ENCODE measurements around the gene SLC2A5.

The SLC2A5 gene

DNA sequence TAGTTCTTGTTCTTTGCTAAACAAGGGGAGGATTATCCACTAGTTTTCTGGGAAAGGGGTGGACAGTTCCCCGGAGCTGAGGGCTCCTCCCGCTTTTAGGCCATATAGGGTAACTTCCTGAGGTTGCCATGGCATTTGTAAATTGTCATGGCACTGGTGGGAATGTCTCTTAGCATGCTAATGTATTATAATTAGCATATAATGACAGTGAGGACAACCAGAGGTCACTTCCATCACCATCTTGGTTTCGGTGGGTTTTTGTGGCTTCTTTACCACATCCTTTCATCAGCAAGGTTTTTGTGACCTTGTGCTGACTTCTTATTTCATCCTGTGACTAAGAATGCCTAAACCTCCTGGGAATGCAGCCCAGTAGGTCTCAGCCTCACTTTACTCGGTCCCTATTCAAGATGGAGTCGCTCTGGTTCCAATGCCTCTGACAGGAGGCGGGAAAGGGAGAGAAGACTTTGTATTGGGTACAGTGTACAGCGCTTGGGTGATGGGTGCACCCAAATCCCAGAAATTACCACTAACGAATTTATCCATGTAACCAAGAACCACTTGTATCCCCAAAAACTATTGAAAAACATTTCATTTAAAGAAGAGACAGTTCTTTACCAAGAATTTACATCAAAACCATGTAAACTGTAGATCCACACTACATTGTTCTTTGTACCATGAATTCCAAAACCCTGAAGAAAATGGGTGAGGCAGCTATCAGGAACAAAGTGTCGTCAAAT lies 8.7 kb upstream of the SLC2A5 start:
- H3K27ac ChIP-seq (ENCODE audit: low read depth, low read length): no peak overlapping the region

DNA sequence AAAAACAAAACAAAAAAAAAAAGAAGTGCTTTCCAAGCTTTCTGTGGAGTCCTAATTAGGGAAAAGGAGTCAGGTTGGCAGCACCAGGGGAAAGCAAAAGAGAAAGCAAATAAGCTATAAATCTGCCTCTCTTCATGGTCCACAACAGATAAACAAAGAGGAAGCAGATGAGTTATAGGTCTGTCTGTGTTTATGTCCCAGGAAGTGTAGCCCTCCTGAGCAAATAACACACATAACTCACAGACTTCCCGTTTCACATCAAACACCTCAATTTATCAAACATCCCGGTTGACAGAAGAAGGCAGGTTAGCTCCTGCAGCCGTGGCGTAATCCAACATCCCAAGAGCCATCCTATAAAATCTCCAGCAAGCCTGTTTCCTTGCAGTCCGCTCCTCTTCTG lies 5.6 kb upstream of the SLC2A5 start:
- Histone ChIP-seq H3K4me1 (ENCODE audit: control insufficient read depth, insufficient read depth, low read length) (no peaks in the 10 kb centered on the region), H3K27me3 (ENCODE audit: control insufficient read depth, insufficient read depth, low read length) (no peaks in the 10 kb centered on the region), H3K9ac (ENCODE audit: low read depth, low read length) (no peak overlapping the region), H3K27ac (ENCODE audit: low read depth, low read length) (no peak overlapping the region), H3K9me3 (ENCODE audit: control insufficient read depth, insufficient read depth, low read length) (no peaks in the 10 kb centered on the region), H3K4me3 (ENCODE audit: low read depth, low read length) (no peak overlapping the region), H3K36me3 (ENCODE audit: control insufficient read depth, insufficient read depth, low read length) (no peaks in the 10 kb centered on the region)

More for the DNA sequence above, 8.7 kb upstream of the SLC2A5 start:
- Histone ChIP-seq H3K36me3 (ENCODE audit: control insufficient read depth, insufficient read depth, low read length) (no peaks in the 10 kb centered on the region), H3K9me3 (ENCODE audit: control insufficient read depth, insufficient read depth, low read length) (no peaks in the 10 kb centered on the region), H3K4me1 (ENCODE audit: control insufficient read depth, insufficient read depth, low read length) (peaks cover 4% of the 10 kb centered on the region; the same call in 1 of the 2 replicates), H3K4me3 (ENCODE audit: low read depth, low read length) (no peak overlapping the region), H3K9ac (ENCODE audit: low read depth, low read length) (no peak overlapping the region), H3K27me3 (ENCODE audit: control insufficient read depth, insufficient read depth, low read length) (no peaks in the 10 kb centered on the region)

DNA sequence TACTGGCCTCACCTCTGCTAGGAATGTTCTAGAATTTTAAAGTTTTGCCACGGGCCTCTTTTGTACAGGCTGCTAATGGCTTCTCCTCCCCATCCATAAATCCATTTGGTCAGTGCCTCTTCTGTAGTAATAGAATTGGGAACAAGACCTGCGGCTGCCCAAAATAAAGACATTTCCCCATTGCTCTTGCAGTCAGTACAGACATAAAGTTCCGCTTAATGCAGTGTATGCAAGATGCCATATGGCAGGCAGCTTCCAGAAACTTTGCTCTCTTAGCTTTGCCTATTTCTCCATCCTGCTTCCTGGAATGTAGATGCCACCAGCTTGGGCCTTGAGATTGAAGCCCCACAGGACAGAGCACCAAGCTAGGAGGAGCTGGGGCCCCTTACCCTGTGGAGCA lies 3.7 kb upstream of the SLC2A5 start:
- H3K36me3 ChIP-seq (ENCODE audit: control insufficient read depth, insufficient read depth, low read length): no peaks in the 10 kb centered on the region
- H3K4me3 ChIP-seq (ENCODE audit: low read depth, low read length): no peak overlapping the region
- H3K9ac ChIP-seq (ENCODE audit: low read depth, low read length): no peak overlapping the region
- H3K4me1 ChIP-seq (ENCODE audit: control insufficient read depth, insufficient read depth, low read length): peaks cover 13% of the 10 kb centered on the region; the same call in 1 of the 2 replicates
- H3K27me3 ChIP-seq (ENCODE audit: control insufficient read depth, insufficient read depth, low read length): no peaks in the 10 kb centered on the region
- no peaks in the 10 kb centered on the region for H3K9me3 ChIP-seq (ENCODE audit: control insufficient read depth, insufficient read depth, low read length)
- H3K27ac ChIP-seq (ENCODE audit: low read depth, low read length): no peak overlapping the region

DNA sequence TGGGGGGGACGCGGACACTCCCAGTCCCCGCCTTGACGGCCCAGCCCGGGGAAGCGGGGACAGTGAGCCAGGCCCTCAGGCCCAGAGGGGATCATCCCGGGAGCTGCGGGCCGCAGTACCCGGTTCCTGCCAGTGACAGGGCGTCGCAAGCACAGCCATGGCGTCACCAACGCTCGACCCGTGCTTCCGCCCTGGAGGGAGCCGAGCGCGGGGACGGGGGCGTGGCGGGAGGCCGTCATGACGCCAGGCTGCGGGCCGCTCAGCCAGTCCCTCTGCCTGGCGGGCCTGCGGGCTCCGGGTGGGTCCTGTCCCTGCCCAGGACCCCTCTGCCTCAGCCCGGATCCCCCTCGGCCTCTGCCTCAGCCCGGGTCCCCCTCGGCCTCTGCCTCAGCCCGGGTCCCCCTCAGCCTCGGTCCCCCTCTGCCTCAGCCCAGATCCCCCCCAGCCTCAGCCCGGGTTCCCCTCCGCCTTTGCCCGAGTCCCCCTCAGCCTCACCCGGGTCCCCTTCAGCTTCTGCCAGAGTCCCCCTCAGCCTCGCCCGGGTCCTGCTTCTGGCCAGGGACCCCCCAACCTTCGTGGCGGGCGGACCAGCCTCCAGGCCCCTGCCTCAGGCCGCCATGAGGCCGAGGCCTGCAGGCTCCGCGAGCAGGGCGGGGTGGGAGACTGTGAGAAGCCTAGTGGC lies 2.3 kb upstream of the SLC2A5 start:
- Histone ChIP-seq H3K9ac (ENCODE audit: low read depth, low read length) (no peak overlapping the region), H3K4me1 (ENCODE audit: control insufficient read depth, insufficient read depth, low read length) (peaks cover 13% of the 10 kb centered on the region; the same call in 1 of the 2 replicates), H3K36me3 (ENCODE audit: control insufficient read depth, insufficient read depth, low read length) (no peaks in the 10 kb centered on the region), H3K9me3 (ENCODE audit: control insufficient read depth, insufficient read depth, low read length) (no peaks in the 10 kb centered on the region), H3K27me3 (ENCODE audit: control insufficient read depth, insufficient read depth, low read length) (no peaks in the 10 kb centered on the region), H3K4me3 (ENCODE audit: low read depth, low read length) (no peak overlapping the region), H3K27ac (ENCODE audit: low read depth, low read length) (no peak overlapping the region)

DNA sequence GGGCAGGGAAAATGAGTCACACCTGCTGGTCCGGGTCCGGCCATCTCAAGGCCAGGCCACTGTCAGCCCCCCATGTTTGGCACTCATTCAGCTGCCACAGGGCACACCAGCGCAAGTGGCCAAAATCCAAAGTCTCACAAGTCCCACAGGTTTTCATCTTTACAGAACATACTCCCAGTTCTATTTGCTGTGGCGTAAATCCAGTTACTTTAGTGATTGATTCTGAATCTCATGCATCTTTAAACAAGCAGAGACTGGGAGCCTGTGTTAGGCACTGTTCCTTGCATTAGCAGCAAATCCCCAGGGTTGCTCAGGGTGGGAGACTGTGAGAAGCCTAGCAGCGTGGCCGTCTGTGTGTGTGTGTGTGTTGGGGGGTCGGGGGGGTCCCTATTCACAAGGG lies 1.1 kb upstream of the SLC2A5 start:
- H3K4me3 ChIP-seq (ENCODE audit: low read depth, low read length): no peak overlapping the region
- H3K27me3 ChIP-seq (ENCODE audit: control insufficient read depth, insufficient read depth, low read length): no peaks in the 10 kb centered on the region
- H3K36me3 ChIP-seq (ENCODE audit: control insufficient read depth, insufficient read depth, low read length): no peaks in the 10 kb centered on the region
- H3K4me1 ChIP-seq (ENCODE audit: control insufficient read depth, insufficient read depth, low read length): peaks cover 13% of the 10 kb centered on the region; the same call in 1 of the 2 replicates
- H3K27ac ChIP-seq (ENCODE audit: low read depth, low read length): no peak overlapping the region
- no peaks in the 10 kb centered on the region for H3K9me3 ChIP-seq (ENCODE audit: control insufficient read depth, insufficient read depth, low read length)
- H3K9ac ChIP-seq (ENCODE audit: low read depth, low read length): no peak overlapping the region

DNA sequence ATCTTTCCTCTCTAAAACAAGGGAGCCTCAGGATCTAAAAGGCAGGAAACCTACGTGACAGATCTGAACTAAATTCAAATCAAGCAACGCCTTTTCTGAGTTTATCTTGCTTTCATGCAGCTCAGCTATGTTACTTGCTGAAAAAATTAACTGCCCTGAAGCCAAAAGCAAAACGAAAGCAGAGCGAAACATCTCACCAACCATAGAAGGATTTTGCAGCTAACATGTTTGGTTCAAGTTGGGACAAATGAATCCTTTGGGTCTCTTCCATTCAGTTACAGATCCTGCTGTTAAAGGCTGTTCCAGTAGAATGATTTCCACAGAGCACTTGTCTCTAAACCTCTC lies 482 bp downstream of the SLC2A5 start:
- Histone ChIP-seq H3K9ac (ENCODE audit: low read depth, low read length) (no peak overlapping the region), H3K36me3 (ENCODE audit: control insufficient read depth, insufficient read depth, low read length) (no peaks in the 10 kb centered on the region), H3K9me3 (ENCODE audit: control insufficient read depth, insufficient read depth, low read length) (no peaks in the 10 kb centered on the region), H3K4me3 (ENCODE audit: low read depth, low read length) (no peak overlapping the region), H3K27me3 (ENCODE audit: control insufficient read depth, insufficient read depth, low read length) (no peaks in the 10 kb centered on the region), H3K27ac (ENCODE audit: low read depth, low read length) (no peak overlapping the region), H3K4me1 (ENCODE audit: control insufficient read depth, insufficient read depth, low read length) (peaks cover 13% of the 10 kb centered on the region; the same call in 1 of the 2 replicates)

DNA sequence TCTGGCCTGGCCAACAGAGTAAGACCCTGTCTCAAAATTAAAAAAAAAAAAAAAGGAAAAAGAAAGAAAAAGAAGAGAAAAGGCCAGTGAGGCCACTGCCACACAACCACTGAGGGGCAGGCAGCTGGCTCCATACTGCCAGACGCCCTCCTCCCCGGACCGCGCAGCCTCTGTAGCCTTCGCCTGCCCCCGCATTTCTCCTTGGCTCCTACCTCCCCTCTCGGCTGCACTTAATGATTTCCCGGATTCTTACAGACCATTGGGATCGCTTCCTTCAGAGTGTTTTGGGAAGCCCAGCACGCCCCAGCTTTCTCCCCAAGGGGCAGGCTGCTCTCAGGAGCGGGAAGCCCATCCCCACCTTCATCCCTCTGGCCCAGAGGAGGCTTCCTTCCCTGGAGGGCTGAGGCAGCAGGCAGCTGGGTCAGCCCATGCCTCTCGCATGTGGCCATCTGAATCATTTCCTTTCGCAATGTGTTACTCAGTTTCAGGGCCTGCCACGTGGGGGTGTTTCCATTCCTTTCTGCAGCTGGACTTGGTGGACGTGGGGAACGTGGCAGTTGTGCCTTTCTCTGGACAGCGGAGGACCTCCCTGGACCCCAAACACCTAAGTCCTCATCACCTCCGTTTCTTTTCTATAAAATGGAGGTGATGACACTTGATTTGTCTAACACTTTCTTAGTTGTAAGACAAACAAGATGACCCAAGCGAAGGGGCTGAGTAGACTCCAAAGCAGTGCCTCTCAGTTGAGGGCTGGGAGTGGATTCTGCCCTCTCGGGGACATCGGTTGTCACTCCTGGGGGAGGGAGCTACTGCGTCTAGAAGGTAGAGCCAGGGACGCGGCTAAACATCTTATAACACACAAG lies 2.3 kb downstream of the SLC2A5 start:
- H3K36me3 ChIP-seq (ENCODE audit: control insufficient read depth, insufficient read depth, low read length): no peaks in the 10 kb centered on the region
- no peak overlapping the region for H3K4me3 ChIP-seq (ENCODE audit: low read depth, low read length)
- peaks cover 13% of the 10 kb centered on the region; the same call in 1 of the 2 replicates for H3K4me1 ChIP-seq (ENCODE audit: control insufficient read depth, insufficient read depth, low read length)
- no peak overlapping the region for H3K27ac ChIP-seq (ENCODE audit: low read depth, low read length)
- no peaks in the 10 kb centered on the region for H3K27me3 ChIP-seq (ENCODE audit: control insufficient read depth, insufficient read depth, low read length)
- H3K9me3 ChIP-seq (ENCODE audit: control insufficient read depth, insufficient read depth, low read length): no peaks in the 10 kb centered on the region
- H3K9ac ChIP-seq (ENCODE audit: low read depth, low read length): no peak overlapping the region

DNA sequence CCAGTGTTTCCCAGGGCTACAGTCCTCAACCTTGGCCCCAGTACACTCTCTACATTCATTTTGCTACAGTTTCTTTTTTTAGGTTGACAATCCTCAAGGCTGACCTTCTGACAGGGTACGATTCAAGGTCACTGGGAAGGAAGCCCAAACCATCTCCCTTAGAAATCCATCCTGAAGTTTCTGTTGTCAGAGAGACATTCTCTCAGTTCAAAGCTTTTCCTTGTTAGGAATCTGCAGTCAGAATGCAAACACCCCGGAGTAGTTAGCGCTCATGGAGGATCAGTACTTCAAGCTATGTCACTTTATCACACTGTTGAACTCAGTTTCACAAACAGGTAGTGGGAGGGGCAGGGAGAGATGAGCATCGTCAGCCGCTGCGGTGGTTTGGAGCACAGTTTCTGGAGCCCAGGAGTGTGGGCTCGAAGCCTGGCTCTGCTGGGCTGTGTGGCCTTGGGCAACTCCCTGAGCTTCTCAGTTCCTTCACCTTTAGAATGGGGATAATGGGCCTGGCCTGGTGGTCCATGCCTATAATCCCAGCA lies 4.2 kb downstream of the SLC2A5 start:
- Histone ChIP-seq H3K4me3 (ENCODE audit: low read depth, low read length) (no peak overlapping the region), H3K9ac (ENCODE audit: low read depth, low read length) (no peak overlapping the region), H3K27ac (ENCODE audit: low read depth, low read length) (no peak overlapping the region), H3K27me3 (ENCODE audit: control insufficient read depth, insufficient read depth, low read length) (no peaks in the 10 kb centered on the region), H3K4me1 (ENCODE audit: control insufficient read depth, insufficient read depth, low read length) (peaks cover 13% of the 10 kb centered on the region; the same call in 1 of the 2 replicates), H3K36me3 (ENCODE audit: control insufficient read depth, insufficient read depth, low read length) (no peaks in the 10 kb centered on the region), H3K9me3 (ENCODE audit: control insufficient read depth, insufficient read depth, low read length) (no peaks in the 10 kb centered on the region)

DNA sequence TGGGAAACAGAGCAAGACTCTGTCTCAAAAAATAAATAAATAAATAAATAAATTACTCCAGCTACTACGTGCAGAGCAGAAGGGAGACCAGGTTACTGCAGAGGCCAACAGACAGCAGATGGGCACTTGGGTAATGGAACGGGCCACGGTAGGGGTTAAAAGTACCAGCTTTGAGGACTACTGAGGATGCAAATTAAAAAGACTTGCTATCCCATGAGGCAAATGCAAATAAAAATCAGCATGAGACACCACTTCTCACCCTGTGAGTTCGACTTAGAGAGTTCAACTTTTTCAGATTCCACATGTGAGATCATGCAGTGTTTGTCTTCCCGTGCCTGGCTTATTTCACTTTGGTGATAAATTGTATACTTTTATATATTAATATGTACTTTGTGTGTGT lies 6.6 kb downstream of the SLC2A5 start:
- Histone ChIP-seq H3K9me3 (ENCODE audit: control insufficient read depth, insufficient read depth, low read length) (no peaks in the 10 kb centered on the region), H3K27ac (ENCODE audit: low read depth, low read length) (no peak overlapping the region), H3K4me3 (ENCODE audit: low read depth, low read length) (no peak overlapping the region), H3K9ac (ENCODE audit: low read depth, low read length) (no peak overlapping the region), H3K36me3 (ENCODE audit: control insufficient read depth, insufficient read depth, low read length) (no peaks in the 10 kb centered on the region), H3K4me1 (ENCODE audit: control insufficient read depth, insufficient read depth, low read length) (no peaks in the 10 kb centered on the region), H3K27me3 (ENCODE audit: control insufficient read depth, insufficient read depth, low read length) (no peaks in the 10 kb centered on the region)

DNA sequence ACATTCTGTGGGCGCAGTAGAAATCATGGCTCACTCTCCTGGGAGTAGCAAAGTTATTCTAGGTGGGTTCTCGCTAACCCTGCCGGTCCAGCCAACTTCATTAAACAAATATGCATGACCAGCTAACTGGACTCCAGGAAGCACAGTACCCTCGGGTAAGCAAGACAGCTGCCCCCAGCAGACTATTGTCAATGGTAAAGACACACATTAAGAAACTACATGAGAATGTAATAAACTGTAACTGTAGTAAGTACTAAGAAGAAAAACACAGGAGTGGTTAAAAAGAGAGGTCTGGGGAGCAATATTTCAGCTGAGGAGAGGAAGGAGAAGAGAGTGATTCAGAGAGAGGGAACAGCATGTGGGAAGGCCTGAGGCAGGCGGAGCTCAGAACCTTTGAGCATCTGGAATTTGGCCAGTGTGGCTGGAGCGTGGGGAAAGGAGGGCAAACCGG lies 7.4 kb downstream of the SLC2A5 start:
- no peaks in the 10 kb centered on the region for H3K36me3 ChIP-seq (ENCODE audit: control insufficient read depth, insufficient read depth, low read length)
- H3K9me3 ChIP-seq (ENCODE audit: control insufficient read depth, insufficient read depth, low read length): no peaks in the 10 kb centered on the region
- no peak overlapping the region for H3K4me3 ChIP-seq (ENCODE audit: low read depth, low read length)
- H3K4me1 ChIP-seq (ENCODE audit: control insufficient read depth, insufficient read depth, low read length): no peaks in the 10 kb centered on the region
- no peaks in the 10 kb centered on the region for H3K27me3 ChIP-seq (ENCODE audit: control insufficient read depth, insufficient read depth, low read length)
- H3K9ac ChIP-seq (ENCODE audit: low read depth, low read length): no peak overlapping the region
- H3K27ac ChIP-seq (ENCODE audit: low read depth, low read length): no peak overlapping the region
